H1 (cell line): ENCODE data around the gene KRTAP6-1. TPM values are rescaled to one million over a fixed set of nuclear protein-coding genes. Genes with fewer than 3 reads are reported as not detected.

Experiments
- CTCF ChIA-PET: fragments of 300-600 bp; sonication (Branson Sonifier 250); formaldehyde crosslinking; loops from one replicate; lab custom pipeline; 2021; ENCODE audit not compliant: partially characterized antibody; lab: Charles Lee
- POLR2A ChIA-PET: fragments of 300-600 bp; sonication (Branson Sonifier 250); formaldehyde crosslinking; loops from one replicate; lab custom pipeline; 2021; ENCODE audit warnings: inconsistent platforms; ENCODE audit not compliant: partially characterized antibody; lab: Charles Lee
- DNase-seq, 2 experiments: peaks; one replicate each; pipeline versions ENCODE4 v3.0.0 to v3.0.0-alpha.2; 2010 to 2022; ENCODE audit warnings: low spot score in 2 of 2, low read depth in 1 of 2, mixed read lengths in 1 of 2
- FAIRE-seq: peaks from 2 replicates; lab custom pipeline; 2011; peaks lifted over from hg19 to GRCh38; lab: Jason Lieb, UNC
- H2AFZ ChIP-seq: 2 replicates; pipeline ENCODE4 v1.8.1; 2012; ENCODE audit warnings: low read length, inconsistent platforms
- H2AK5ac ChIP-seq: 2 replicates; pipeline ENCODE4 v1.6.1; 2013; ENCODE audit warnings: low read depth, low read length
- H2BK120ac ChIP-seq: replicated peaks from 2 replicates; pipeline ENCODE3; 2013; ENCODE audit warnings: low read depth, low read length, inconsistent platforms
- H2BK12ac ChIP-seq: 2 replicates; pipeline ENCODE4 v1.6.1; 2013; ENCODE audit warnings: low read depth, low read length
- H2BK15ac ChIP-seq: 2 replicates; pipeline ENCODE4 v1.6.1; 2013; ENCODE audit warnings: low read length
- H2BK20ac ChIP-seq: 2 replicates; pipeline ENCODE4 v1.6.1; 2013; ENCODE audit warnings: low read length
- H2BK5ac ChIP-seq: 2 replicates; pipeline ENCODE4 v1.6.1; 2013; ENCODE audit warnings: low read depth, low read length
- H3K14ac ChIP-seq: 2 replicates; pipeline ENCODE4 v1.6.1; 2013; ENCODE audit warnings: inconsistent platforms; ENCODE audit not compliant: insufficient read length
- H3K18ac ChIP-seq: 2 replicates; pipeline ENCODE4 v1.6.1; 2013; ENCODE audit warnings: low read length; ENCODE audit errors: extremely low read depth
- H3K23ac ChIP-seq: 2 replicates; pipeline ENCODE4 v1.6.1; 2013; ENCODE audit warnings: inconsistent platforms; ENCODE audit not compliant: insufficient read length
- H3K23me2 ChIP-seq: 2 replicates; pipeline ENCODE4 v1.6.1; 2013; ENCODE audit warnings: low read depth, low read length
- H3K27ac ChIP-seq: 2 replicates; pipeline ENCODE4 v1.6.1; 2011; ENCODE audit warnings: low read depth, low read length, inconsistent platforms
- H3K27me3 ChIP-seq, 4 experiments: replicated peaks in 1 of 4; 1 replicate in 1 of 4; 2 replicates in 3 of 4; pipeline versions ENCODE4 v1.6.1 to v1.8.1; 2011 to 2013; ENCODE audit warnings: low read length in 3 of 4, mild to moderate bottlenecking in 3 of 4, inconsistent platforms in 2 of 4, mixed read lengths in 2 of 4, moderate library complexity in 1 of 4; ENCODE audit not compliant: control insufficient read depth in 3 of 4, insufficient read depth in 3 of 4; ENCODE audit errors: extremely low read depth in 1 of 4
- H3K36me3 ChIP-seq, 4 experiments: 2 replicates each; pipeline versions ENCODE4 v1.6.1 to v1.8.1; 2011 to 2013; ENCODE audit warnings: mild to moderate bottlenecking in 4 of 4, low read length in 3 of 4, moderate library complexity in 2 of 4, control low read depth in 1 of 4, inconsistent platforms in 1 of 4; ENCODE audit not compliant: insufficient read depth in 4 of 4, control insufficient read depth in 2 of 4
- H3K4ac ChIP-seq: replicated peaks from 2 replicates; pipeline ENCODE3; 2013; ENCODE audit warnings: low read length, low read depth, mixed read lengths, inconsistent platforms; ENCODE audit not compliant: insufficient read length
- H3K4me1 ChIP-seq, 4 experiments: replicated peaks in 1 of 4; 1 replicate in 1 of 4; 2 replicates in 3 of 4; pipeline versions ENCODE4 v1.6.1 to v1.8.1; 2011 to 2013; ENCODE audit warnings: low read length in 3 of 4, inconsistent platforms in 2 of 4, mixed read lengths in 1 of 4; ENCODE audit not compliant: insufficient read depth in 4 of 4, control insufficient read depth in 3 of 4
- H3K4me2 ChIP-seq, 2 experiments: 2 replicates each; pipeline versions ENCODE4 v1.6.1 to v1.8.1; 2011 to 2013; ENCODE audit warnings: low read depth in 2 of 2, low read length in 2 of 2, control low read depth in 1 of 2, inconsistent platforms in 1 of 2, mild to moderate bottlenecking in 1 of 2; ENCODE audit not compliant: insufficient read depth in 1 of 2
- H3K4me3 ChIP-seq, 4 experiments: fragments of 200-600, 300-600 bp in 1 of 4; sonication (generic), shearing (Covaris generic), sonication (Bioruptor Twin) in 1 of 4; 2 replicates each; pipeline versions ENCODE4 v1.5.1 to v1.8.1; 2011 to 2016; ENCODE audit warnings: low read length in 4 of 4, low read depth in 3 of 4, control low read depth in 2 of 4, inconsistent platforms in 2 of 4, mild to moderate bottlenecking in 2 of 4, mixed read lengths in 1 of 4, moderate library complexity in 1 of 4; ENCODE audit not compliant: insufficient read depth in 2 of 4; ENCODE audit errors: extremely low read depth in 1 of 4
- H3K56ac ChIP-seq: replicated peaks from 2 replicates; pipeline ENCODE3; 2013; ENCODE audit warnings: low read depth, mild to moderate bottlenecking, mixed read lengths, low read length, inconsistent platforms; ENCODE audit not compliant: insufficient read length
- H3K79me1 ChIP-seq: 2 replicates; pipeline ENCODE4 v1.6.1; 2013; ENCODE audit warnings: low read depth, low read length, control low read depth
- H3K79me2 ChIP-seq, 2 experiments: 2 replicates each; pipeline versions ENCODE4 v1.6.1 to v1.8.1; 2012 to 2013; ENCODE audit warnings: low read length in 2 of 2, mild to moderate bottlenecking in 2 of 2, inconsistent platforms in 1 of 2; ENCODE audit not compliant: insufficient read depth in 2 of 2, control insufficient read depth in 1 of 2
- H3K9ac ChIP-seq, 4 experiments: replicated peaks in 1 of 4; 1 replicate in 1 of 4; 2 replicates in 3 of 4; pipeline versions ENCODE4 v1.6.1 to v1.8.1; 2011 to 2013; ENCODE audit warnings: low read depth in 3 of 4, low read length in 3 of 4, control low read depth in 2 of 4, mild to moderate bottlenecking in 2 of 4, moderate library complexity in 2 of 4, inconsistent platforms in 1 of 4; ENCODE audit errors: extremely low read depth in 1 of 4
- H3K9me3 ChIP-seq, 2 experiments: 2 replicates each; pipeline versions ENCODE4 v1.6.1 to v1.8.1; 2012 to 2013; ENCODE audit warnings: mild to moderate bottlenecking in 2 of 2, moderate library complexity in 2 of 2, control low read depth in 1 of 2, inconsistent platforms in 1 of 2, low read depth in 1 of 2, low read length in 1 of 2, mixed read lengths in 1 of 2; ENCODE audit not compliant: insufficient read depth in 2 of 2
- H4K20me1 ChIP-seq, 2 experiments: replicated peaks in 1 of 2; 2 replicates each; pipeline versions ENCODE3 to v1.8.1; 2011 to 2013; ENCODE audit warnings: inconsistent platforms in 2 of 2, low read length in 2 of 2, mild to moderate bottlenecking in 1 of 2; ENCODE audit not compliant: insufficient read depth in 2 of 2, control insufficient read depth in 1 of 2
- H4K5ac ChIP-seq: 2 replicates; pipeline ENCODE4 v1.6.1; 2013; ENCODE audit warnings: low read length, low read depth, mixed read lengths, inconsistent platforms; ENCODE audit not compliant: insufficient read length
- H4K8ac ChIP-seq: 2 replicates; pipeline ENCODE4 v1.8.0; 2013; ENCODE audit warnings: mild to moderate bottlenecking, moderate library complexity, low read length, inconsistent platforms; ENCODE audit not compliant: insufficient read depth; ENCODE audit errors: extremely low read depth
- H4K91ac ChIP-seq: replicated peaks from 2 replicates; pipeline ENCODE3; 2013; ENCODE audit warnings: low read length, mixed read lengths, inconsistent platforms; ENCODE audit not compliant: insufficient read length
- CEBPB ChIP-seq: IDR thresholded peaks from 2 replicates; pipeline ENCODE4 v1.6.1; 2012; ENCODE audit warnings: low read depth, low read length
- SIX5 ChIP-seq: IDR thresholded peaks from 2 replicates; pipeline ENCODE4 v1.6.1; 2011; ENCODE audit warnings: mild to moderate bottlenecking, low read depth, low read length
- WGBS, 2 experiments: shearing (Covaris generic) in 1 of 2; methylation state at CpG; one replicate each; pipeline versions ENCODE4 v1.1.6 to v1.1.7; 2013 to 2015; ENCODE audit warnings: low lambda C conversion rate in 2 of 2, mixed read lengths in 2 of 2, inconsistent platforms in 1 of 2, low coverage in 1 of 2, missing lambda C conversion rate in 1 of 2; ENCODE audit not compliant: insufficient replicate concordance in 2 of 2, insufficient coverage in 1 of 2, insufficient read length in 1 of 2; ENCODE audit errors: extremely low coverage in 1 of 2, missing lambda C conversion rate in 1 of 2; 5-methylcytosine and 5-hydroxymethylcytosine counted together
- polyA plus RNA-seq, 7 experiments: library from polyadenylated mRNA; depleted of rRNA in 3 of 7; stranded (reverse) in 5 of 7; unstranded in 2 of 7; fragments of >200 nt in 5 of 7; fragments of 200-250 nt in 2 of 7; gene quantifications; 1 replicate in 5 of 7; 2 replicates in 1 of 7; 4 replicates in 1 of 7; pipeline versions ENCODE4 v1.2.1 to v1.2.3, GENCODE V29; 2011 to 2013; ENCODE audit warnings: missing spikeins in 2 of 7, mixed read lengths in 2 of 7
- total RNA-seq: library from RNA; stranded (reverse); fragmentation: NEBNext Ultra II Directional; extraction: Animal tissue kit (Norgen Biotek cat#: 25700); gene quantifications from 2 replicates; pipeline ENCODE4 v1.2.1, GENCODE V29; 2021

KRTAP6-1 gene
- total and polyA plus RNA-seq, 2 of the 8 experiments (the other 6 are each of a cell fraction or from before 2014, with no cell fraction given) = not detected

DNA sequence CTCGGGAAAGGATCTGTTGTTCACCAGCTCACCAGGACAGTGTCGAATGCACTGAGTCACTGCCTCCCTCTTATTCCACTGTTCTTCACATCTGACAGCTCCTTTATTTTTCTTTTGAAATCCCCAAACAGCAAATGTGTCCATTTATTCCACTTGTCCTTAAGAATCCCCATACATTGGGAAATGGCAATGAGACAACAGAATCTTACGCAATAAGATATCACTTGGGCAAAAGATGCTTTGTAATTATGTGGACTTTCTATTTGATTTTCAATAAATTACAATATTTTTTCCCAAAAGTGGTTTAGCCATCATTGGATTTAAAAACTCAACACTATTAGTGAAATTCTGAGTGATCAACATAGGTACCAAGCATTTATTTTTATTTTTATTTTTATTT lies 25.0 kb upstream of the KRTAP6-1 start:
- FAIRE-seq (no peak), DNase-seq (no peak)
- Histone ChIP-seq H4K20me1 (no peaks in the 10 kb centered on the region), H2BK12ac (no peak overlapping the region), H3K23me2 (no peaks in the 10 kb centered on the region), H3K79me1 (no peaks in the 10 kb centered on the region), H3K4me1 (no peaks in the 10 kb centered on the region), H2BK15ac (no peak overlapping the region), H3K56ac (no peak overlapping the region), H3K18ac (no peak overlapping the region), H3K27ac (no peak overlapping the region), H2BK5ac (no peak overlapping the region), H3K36me3 (no peaks in the 10 kb centered on the region), H3K4ac (no peak overlapping the region), H3K4me3 (no peak overlapping the region), H3K4me2 (no peak overlapping the region), H4K91ac (no peak overlapping the region), H4K5ac (no peak overlapping the region), H4K8ac (no peak overlapping the region), H2AK5ac (no peak overlapping the region), H3K14ac (no peak overlapping the region), H3K9ac (no peak overlapping the region), H3K79me2 (no peaks in the 10 kb centered on the region)
- WGBS, 2 experiments = 95% methylated on average over 3 of the region's 3 CpGs; no CpG with 5 or more reads in 1 of the 2 experiments
- ChIA-PET CTCF (no interaction called here), POLR2A (no interaction called here)
- TF ChIP-seq SIX5 (no peak), CEBPB (peak; percentile 51; the same call in 1 of the 2 replicates)
- TF ChIP-seq, all 59 proteins: peak for 1
- Histone ChIP-seq H2BK120ac (no peak overlapping the region), H3K23ac (no peak overlapping the region), H2AFZ (no peak overlapping the region), H3K27me3 (no peaks in the 10 kb centered on the region), H3K9me3 (peaks cover 0 to 3% of the 10 kb centered on the region in 2 experiments; a peak in 1 of 4 replicates), H2BK20ac (no peak overlapping the region)
